Stimulated activated CD4-positive, alpha-beta T cell treated with anti-CD3 and anti-CD28 coated beads, Interleukin-4, amount 100 ng/mL, for 24 hours (primary cell): ENCODE measurements around the gene SPEF1.

Experiments used
- DNase-seq: peaks from one replicate; pipeline ENCODE4 v3.0.0-alpha.2; 2020

SPEF1 gene

GRCh38 chr20:3728876-3729275 is 52.4 kb downstream of the SPEF1 start:
- DNase-seq: no peak

DNA sequence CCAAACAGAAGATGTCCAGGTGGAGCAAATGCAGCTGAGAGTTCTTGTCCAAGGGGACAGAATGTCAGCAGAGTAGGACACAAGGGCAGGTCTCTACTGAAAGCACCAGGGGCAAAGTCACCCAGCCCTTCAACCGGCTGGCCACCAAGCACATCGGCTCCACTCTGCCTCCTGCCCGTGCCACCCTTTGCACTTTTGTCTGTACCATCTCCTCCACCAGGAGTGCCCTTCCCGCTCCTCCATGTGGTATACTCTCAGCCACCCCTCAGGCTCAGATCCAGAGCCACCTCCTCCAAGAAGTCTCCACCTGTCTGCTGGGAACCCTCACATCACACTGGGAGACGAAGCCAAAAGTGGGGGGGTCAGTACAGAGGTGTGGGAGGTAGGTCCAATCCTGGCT is 52.9 kb downstream of the SPEF1 start:
- DNase-seq: no peak
